ENCODE data around the gene PRMT7.

- no peak for TF ChIP-seq CTCF (IDR thresholded peaks at IDR 0.05)
- no peak for TF ChIP-seq EP300 (IDR thresholded peaks at IDR 0.05; ENCODE audit: low read depth)
These were observed 11.8 kb upstream of the PRMT7 start for GRCh38 chr16:68298907-68299561.
